ENCODE measurements around the gene PTPRM. TPM values are rescaled to one million over a fixed set of nuclear protein-coding genes. Genes with fewer than 3 reads are reported as not detected.

PTPRM gene
- total RNA-seq, 1 experiment from 2014 or later: 32.0 TPM

DNA sequence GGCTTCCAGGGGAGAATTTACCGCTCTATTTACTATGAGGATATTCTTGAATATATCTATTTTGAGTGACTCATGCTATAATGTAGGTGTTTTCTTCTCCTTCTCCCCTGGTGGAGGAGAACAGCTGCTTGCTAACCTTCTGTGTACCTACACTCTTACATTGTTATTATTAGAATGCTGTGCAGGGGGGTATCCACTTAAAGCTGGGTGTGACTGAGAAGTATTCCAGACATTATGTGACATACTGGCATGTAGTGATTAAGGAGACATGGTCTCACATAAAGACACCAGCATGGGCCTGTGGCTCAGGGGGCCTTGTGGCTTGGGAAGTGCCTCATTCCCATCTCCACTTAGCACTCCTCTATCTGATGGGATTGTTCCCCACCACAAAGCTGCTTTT is 287.9 kb downstream of the PTPRM start:
- no peak for DNase-seq (ENCODE audit: low read depth)

DNA sequence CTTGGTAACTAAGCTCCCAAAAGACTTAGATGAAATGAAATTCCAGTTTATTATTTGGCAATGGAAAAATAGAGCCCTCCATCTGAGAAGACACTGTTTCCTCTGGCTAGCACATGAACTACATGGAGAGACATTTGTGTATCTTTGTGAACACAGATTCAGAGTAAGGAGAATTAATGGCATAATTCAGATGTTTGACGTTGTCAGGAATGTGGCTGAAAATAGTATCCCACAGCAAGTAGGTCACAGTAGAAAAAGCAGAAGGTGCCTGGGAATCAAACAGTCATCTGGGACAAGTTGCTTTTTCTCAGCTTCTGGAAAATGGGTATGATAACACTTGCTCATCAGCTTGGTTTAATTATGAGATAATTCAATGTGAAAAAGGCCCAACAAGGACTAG is 288.6 kb downstream of the PTPRM start:
- DNase-seq (ENCODE audit: low read depth): no peak

DNA sequence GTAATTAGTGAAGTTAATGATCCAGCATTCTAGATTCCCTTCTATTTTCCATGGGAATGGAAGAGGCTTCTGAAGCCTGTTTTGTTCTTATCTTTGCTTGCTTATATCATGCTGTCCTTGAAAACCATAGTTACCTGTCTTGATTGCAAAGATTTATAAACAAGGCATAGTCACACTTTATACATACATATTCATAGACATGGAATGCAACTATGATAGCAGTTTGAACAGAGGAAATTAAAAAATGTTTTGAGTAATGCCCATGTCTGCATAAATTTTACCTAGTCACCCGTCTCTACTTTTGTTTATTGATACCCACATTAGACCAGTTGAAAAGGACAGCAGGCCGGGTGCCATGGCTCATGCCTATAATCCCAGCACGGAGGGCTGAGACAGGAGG is 289.0 kb downstream of the PTPRM start:
- peak; percentile 33 for DNase-seq (ENCODE audit: low read depth)

DNA sequence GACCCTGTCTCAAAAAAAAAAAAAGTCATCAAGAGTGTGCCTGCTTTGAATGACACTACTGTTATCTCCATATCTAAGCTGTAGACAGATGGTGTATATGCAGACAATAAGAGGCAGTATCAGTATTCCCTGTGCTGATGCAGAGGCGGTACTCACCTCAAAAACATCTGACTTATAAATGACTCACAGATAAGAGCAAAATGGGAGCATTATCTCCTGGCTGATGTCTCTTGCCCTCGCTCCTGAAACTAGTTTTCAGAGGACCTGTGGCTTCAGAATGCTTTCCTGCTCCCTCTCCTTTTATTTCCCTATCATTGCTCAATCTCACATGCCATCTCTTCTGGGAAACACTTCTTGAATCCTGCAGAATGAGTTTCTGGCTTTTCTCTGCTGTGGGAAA is 289.6 kb downstream of the PTPRM start:
- DNase-seq (ENCODE audit: low read depth): peak; percentile 69

DNA sequence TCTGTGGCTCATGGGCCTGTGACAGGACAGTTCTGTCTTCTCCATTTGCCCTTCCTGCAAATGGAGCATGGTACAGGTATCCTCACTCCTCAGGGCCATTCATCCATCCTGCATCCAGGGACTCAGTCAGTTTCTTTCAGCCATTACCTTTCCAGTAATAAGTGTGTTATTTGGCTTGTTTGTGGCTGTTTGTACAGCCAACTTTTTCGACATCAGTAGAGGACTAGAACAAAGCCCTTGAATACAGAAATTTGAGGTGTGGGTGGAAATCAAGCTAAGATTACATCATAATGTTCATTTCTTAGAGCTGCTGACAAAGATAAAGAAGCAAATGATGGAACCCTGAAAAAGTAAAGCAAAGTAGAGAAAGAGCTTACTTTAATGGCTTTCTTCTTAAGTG is 290.4 kb downstream of the PTPRM start:
- DNase-seq (ENCODE audit: low read depth): no peak

DNA sequence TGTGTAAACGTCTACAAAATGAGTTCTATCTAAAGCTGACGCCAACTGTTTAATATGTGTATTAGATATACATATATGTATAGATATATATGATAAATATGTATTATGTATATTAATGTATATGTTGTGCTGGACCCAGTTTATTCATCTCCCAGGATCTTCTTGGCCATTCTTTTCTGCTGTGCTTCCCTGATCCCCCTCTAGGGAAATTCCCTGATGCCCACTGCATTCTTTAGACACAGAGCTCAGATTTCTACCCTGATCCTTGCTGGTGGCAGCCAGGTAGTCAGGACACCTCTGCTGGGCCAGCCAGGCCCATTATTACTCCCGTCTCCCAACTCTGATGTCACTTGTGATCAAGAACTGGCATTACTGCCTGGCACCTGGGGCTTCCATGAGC is 292.0 kb downstream of the PTPRM start:
- no peak for DNase-seq (ENCODE audit: low read depth)

DNA sequence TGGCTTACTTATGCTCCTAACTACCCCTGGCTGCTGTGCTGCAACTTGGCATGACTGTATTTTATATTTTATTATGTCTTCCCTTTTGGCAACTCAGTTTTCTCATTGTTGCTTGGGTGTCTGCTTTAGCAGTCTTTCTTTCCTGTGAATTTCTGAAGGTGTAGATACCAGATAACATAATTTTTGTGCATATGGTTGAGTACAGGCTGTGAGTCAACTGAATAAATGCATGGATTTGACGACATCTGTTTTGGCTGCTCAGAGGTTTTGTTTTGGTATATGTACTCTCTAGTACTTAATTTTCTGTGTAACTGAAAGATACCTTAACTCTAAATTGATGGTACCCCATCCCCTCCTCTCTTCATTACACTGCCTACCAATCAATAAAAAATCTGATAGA is 303.1 kb downstream of the PTPRM start:
- no peak for DNase-seq (ENCODE audit: low read depth)

DNA sequence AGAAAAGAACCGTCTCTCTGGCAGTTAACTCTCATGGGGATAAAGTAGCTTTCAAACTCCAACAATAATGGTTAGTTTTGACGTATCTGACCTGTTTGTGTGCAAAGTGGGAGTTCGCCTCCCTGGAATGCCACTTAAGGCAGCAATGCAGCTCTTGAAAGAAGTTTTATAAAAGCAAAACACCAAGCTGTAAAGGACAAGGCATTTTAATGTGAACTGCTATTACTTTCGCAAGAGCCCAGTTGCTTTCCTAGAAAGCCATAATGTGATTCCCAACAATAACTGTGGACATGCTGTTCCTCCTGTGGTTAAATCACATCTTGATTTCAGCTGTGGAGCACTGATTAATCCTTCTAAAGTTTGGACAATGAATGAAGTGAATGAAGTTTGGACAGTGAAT is 303.7 kb downstream of the PTPRM start:
- DNase-seq (ENCODE audit: low read depth): no peak

DNA sequence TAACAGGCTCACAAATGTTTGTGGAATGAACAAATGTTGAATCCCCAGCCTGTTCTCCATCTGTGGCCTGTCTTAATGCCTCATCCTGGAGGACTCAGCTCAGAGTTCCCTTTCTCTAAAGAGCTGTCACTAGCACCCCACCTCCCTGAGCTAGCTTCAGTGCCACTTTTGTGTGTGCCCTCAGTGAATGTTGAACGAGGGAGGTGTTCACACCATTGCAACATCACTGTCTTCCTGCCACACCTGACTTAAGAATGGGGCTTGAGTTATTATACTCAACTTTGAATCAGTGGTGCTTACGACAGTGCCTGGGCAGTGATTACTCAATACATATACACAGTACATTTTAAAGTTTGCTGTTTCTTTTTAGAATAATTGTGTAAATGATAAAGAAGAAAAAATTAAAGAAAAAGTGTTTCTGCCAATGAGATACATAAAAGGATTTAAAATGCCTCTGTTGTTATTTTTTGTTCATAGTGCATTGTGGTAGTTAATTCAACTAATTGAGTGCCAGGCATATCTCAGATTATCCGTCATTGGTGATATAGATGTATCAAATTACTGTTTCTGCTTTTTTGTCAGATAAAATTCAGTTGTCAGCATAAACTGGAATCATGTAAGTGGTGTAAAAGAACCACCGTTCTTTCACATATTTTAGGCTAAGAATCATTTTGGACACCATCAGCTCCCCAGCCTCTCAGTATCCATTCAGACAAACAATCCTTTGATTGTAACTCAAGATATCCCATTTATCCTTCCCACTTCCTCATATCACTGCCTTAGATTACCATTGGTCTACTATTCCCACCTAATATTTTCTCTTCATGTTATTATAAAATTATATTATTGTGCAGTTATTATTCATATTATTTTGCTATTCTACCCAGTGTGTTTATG is 304.7 kb downstream of the PTPRM start:
- no peak for DNase-seq (ENCODE audit: low read depth)

DNA sequence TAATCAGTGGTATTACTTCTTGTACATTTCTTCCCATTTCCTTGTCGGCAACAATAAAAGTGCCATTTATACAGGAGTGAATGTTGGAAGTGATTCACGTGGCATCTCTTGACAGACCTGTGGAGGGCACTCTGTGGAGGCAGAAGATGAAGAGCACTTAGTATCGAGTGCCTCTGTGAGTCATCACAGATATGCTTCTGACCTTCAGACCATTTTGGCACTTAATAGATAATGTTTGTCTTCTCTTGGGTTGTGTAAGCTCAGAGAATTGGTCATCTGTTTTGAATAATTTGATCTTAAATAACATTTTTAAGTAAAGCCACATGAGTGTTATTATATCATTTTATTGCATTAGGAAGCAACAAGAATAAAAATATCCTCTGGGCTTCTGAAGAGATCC is 305.5 kb downstream of the PTPRM start:
- peak; percentile 72 for DNase-seq (ENCODE audit: low read depth)

DNA sequence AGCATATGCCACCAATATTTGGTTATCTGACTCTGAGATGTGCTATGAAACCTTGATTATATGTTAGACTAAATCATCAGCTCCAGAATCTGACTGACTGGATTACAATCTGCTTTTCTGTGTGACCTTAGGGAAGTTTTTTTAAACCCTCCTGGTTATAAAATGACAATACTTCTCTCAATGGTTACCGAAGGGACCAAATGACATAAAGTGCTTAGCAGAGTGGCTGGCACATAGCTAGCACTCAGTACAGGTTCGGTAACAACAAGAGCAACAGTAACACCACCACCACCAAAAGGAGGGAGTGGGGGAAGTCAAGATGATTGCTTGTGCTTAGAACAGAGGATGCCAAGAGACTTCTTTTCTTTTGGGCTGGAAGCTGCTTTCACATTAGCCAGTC is 306.2 kb downstream of the PTPRM start:
- DNase-seq (ENCODE audit: low read depth): no peak

DNA sequence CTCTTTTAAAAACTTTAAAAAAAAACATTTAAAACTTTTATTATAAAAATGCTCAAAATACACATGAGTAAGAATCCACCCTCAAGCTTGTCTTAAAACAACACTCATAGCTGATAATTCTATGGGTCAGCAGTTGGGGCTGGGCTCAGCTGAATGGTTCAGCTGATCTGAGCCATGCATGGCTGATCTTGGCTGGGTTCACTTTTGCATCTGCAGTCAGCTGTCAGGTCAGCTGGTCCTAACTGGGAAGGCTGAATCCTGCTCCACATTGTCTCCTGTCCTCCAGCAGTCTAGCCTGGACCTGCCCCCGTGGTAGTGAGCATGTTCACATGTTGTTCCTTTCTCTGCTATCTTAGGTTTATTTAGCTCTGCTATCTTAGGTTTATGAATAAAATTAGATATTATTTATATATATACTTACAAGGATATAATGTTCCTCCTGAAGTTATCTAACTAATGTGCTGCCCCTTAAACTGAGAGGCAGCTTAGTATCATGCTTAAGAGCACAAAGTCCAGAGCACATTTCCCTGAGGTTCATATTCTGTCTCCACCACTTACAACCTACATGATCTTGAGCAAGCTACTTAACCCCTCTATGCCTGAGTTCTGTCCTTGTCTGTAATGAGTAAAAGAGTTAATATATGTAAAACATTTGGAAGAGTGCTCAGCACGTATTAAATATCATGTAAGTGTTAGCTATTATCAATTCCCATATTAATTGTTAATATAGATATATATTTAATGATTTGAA is 309.4 kb downstream of the PTPRM start:
- DNase-seq (ENCODE audit: low read depth): no peak

DNA sequence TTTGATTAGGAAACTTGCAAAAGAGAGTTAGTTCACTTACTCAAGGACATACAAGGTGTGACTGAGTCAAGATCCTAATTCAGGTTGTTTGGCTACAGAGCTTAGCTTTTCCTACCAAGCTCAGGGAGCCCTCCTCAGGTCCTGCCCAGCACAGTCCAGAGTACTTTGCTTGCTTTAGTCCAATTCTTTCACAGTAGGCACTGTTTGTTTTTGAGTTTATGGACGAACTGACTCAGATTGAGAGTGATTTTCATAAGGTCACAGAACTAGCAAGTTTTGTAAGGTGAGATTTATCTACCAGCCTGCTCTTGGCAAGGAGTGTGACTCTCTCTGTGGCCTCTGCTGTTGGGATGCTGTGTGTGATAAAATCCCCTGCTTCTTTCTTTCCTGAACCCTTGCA is 310.5 kb downstream of the PTPRM start:
- peak; percentile 55 for DNase-seq (ENCODE audit: low read depth)

DNA sequence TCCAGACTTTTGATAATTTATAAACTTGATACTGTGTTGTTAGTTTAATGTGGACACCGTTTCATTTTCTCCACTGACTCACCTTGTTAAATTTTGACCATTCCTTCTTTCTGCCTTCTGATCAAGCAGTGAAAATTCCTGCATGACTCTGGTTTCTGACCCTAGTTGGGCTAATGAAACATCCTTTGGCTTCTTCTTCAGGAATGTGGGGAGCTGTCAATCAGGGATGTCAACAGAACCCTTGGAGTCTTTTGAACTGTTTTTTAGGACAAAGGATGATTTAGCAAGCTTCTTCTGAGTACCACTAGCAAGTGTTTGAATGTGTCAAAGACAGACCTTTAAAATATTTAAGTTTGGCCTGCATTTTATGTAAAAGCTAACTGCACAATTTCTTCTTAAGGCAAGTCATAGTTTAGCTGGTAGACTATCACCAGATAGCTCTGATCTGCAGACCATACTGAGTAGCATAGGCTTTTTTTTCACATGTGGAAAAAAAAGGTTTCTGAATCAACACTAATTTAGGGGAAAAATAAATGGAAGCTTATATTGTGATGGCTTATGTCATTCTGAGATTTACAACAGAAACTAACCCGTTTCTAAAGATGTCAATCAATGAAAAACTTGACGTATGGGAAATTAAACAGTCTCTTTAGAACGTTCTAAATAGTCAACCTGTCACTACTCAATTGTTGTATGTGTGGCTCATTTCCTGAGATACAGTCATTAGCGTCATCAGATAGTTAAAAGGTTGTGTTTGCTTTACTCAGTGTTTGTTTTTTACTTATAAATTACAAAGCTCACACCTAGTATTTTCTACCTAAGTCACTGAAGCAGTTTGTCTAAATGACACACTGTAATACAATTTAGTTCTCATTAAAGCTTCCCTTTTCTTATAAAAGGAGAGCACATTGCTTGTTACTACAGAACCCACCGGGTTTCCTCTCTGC is 311.4 kb downstream of the PTPRM start:
- DNase-seq (ENCODE audit: low read depth): peak; percentile 68

DNA sequence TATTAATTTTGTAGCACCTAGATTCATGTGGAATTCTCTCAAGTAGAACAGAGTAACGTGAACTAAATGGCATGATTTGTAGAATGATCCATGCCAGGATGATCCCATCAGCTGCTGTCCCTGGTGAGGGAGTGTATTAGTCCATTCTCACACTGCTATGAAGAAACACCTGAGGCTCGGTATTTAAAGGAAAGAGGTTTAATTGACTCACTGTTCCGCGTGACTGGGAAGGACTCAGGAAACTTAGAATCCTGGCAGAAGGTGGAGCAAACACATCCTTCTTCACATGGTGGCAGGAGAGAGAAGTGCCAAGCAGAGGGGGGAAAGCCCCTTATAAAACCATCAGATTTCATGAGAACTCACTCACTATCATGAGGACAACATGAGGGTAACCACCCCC is 312.6 kb downstream of the PTPRM start:
- no peak for DNase-seq (ENCODE audit: low read depth)

DNA sequence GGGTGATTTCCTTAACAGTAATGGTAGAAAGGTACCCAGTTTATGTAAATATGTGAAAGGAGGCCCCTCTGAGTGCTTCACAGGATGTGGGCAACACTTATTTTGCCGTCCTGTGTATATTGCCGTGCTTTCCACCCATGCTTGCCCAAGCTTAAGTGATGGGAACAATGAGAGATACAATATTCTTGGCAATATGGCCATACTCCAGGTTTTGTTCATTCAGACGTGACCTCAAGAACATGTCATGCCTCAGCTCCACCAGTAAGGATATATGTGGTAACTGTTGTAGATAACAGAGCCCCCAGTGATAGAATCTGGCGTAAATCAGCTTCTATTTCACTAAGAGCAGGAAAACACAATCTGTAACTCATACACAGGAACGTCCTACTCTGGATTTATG is 318.7 kb downstream of the PTPRM start:
- DNase-seq (ENCODE audit: low read depth): no peak

DNA sequence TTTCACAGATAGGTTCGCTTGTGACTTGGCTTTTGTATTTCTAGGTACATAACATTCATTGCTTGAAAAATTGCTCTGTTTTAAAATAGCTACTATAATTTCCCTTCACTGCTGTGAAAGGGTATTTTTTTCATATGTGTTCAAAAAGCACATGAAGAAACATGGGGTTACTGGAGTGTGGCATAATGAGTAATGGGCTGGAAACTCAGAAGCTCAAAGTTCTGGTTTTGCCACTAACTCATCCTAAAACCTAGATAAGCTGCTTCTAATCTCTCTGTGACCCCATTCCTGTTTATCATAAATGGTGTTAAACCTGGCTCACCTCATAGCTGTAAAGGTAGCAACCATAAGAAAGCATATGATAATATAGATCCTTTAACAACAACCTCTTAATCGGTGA is 319.3 kb downstream of the PTPRM start:
- DNase-seq (ENCODE audit: low read depth): no peak

DNA sequence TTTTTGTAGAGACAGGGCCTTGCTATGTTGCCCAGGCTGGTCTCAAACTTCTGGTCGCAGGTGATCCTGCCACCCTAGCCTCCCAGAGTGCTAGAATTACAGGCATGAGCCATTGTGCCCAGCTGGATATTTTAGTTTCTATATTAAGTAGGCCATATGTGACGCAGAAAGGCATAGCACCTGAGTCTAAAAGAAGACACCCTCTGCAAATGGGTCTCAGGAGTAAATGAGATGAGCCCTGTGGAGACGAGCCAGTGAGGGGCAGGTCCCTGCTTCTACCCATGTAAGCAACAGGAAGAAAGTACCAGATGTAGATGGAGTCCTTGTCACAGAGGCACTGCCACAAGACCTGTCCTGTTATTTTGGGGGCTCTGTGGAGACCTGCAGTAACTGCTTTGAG is 322.4 kb downstream of the PTPRM start:
- no peak for DNase-seq (ENCODE audit: low read depth)

DNA sequence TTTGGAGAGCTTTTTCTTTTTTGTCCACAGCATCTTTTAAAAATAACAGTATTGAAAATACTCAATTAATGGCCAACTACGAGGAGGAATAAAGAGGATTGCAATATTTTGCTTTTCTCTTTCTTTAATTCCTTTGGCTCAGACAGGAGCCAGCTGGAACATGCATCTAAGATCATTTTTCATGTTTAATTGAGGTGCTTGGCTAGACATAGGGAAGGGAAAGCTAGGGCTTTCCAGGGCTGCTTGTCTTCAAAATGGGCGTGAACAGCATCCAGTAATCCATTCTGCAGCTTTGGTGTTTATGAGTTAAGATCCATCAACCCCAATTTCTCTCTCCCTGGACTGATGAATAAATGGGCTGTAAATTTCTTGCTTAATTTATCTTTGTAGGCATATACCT is 323.0 kb downstream of the PTPRM start:
- no peak for DNase-seq (ENCODE audit: low read depth)

DNA sequence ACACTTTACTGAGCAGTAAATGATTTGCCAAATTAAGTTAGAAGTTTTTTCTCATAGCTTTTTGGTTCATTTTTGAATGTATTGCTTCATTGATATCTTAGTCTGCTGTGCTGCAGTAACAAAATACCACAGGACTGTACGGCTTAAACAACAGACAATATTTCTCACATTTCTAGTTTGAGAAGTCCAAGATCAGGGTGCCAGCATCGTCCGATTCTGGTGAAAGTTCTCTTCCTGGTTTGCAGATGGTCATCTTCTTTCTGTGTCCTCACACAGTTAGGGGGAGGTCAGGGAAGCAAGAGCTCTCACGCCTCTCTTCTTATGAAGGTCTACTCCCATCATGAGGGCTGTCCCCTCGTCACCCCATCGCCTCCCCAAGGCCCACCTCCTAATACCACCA is 325.4 kb downstream of the PTPRM start:
- DNase-seq (ENCODE audit: low read depth): no peak

DNA sequence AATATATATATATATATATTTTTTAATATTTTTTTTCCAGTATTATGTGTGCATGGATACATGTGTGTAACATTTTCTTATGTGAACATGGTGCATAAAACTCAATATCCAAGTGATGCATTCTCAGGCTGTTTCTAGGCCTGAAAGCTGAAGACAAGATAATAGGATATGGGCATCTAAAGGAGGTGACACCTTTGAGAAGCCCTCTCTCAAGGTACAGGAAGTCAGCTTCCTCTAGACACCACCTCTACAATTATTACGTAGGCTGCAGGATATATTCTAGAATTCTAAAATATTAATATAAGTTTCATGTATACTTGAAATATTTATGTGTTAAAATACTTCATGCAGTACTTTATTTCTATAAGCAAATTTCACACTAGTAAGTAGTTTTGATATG is 327.5 kb downstream of the PTPRM start:
- DNase-seq (ENCODE audit: low read depth): no peak

DNA sequence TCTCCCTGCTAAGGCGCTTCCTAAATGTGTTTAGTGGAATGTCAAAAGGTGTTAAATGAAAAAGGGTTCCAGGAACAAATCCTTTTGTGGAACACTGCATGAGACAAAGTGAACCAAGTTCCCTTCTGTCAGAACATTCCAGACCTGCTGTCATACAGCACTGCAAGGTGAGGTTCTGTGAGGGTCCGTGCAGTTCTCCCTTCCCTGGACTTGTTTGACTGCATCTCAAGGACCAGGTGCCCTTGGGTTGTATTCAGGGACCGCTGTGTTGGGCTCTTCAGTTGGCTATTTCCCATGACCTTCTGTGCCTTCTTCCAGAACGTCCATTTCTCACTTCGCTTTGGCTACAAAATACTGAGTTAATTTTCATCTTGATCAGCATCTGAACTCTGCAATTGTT is 328.2 kb downstream of the PTPRM start:
- DNase-seq (ENCODE audit: low read depth): no peak
